ENCODE results near the gene ARL6IP6.
"Not testable (repeated sequence)": the region's sequence is repeated elsewhere in the genome, so short reads cannot be mapped to it uniquely, and the experiment has no call there.

Gene ARL6IP6

GRCh38 chr2:152759290-152760072 lies 41.1 kb downstream of the ARL6IP6 start:
- no peak overlapping the region for H3K27ac ChIP-seq
- CTCF ChIA-PET: no interaction called here
- POLR2A ChIA-PET (ENCODE audit: low non-redundant PET): no interaction called here
- no peak for TF ChIP-seq CTCF (conservative IDR thresholded peaks at IDR 0.05; ENCODE audit: low read depth)
- no peak for DNase-seq (ENCODE audit: low spot score)

DNA sequence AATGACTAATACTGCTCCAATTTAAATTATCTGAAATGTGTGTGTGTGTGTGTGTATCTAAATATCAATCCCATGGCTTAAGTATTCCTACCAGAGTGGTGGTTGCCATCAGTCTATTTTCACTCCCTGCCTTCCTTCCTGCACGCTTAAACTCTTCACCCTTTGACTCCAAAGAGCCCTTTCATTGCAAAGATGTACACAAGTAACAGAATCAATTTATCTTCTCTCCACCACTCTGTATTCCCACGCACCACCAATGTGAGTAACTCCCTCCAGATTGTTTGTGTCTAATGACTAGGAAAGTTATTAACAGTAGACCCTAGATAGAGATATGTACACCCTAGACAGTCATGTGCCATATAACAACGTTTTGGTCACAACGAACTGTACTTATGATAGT lies 42.8 kb downstream of the ARL6IP6 start:
- TF ChIP-seq CTCF (conservative IDR thresholded peaks at IDR 0.05; ENCODE audit: low read depth): no peak
- no peak for DNase-seq (ENCODE audit: low spot score)
- no peak overlapping the region for H3K27ac ChIP-seq
- ChIA-PET CTCF (no interaction called here), POLR2A (ENCODE audit: low non-redundant PET) (no interaction called here)

DNA sequence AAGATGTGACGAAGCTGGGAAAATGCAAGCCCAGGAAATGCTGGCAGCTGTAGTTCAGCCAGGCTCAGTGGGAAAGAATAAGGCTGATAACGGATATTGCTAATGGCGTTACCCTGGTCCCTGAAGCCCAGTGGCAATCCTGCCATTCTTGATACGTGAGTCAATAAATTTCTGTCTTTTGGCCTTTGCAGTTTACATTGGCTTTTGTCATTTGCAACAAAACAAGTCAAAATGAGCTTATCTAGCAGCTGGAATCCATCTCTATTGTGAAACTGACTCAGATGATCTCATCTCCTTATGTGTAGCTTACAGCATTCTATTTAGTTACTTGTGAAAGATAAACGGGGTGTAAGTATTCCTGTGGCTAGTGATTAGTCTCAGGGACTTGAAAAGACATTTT lies 43.8 kb downstream of the ARL6IP6 start:
- POLR2A ChIA-PET (ENCODE audit: low non-redundant PET): no interaction called here
- CTCF ChIA-PET: interaction anchor here (0.6 kb wide), 1 partner anchor 648 kb away, joined by 6 read pairs; no protein-coding TSS in a partner anchor

GRCh38 chr2:152763208-152763607 lies 44.8 kb downstream of the ARL6IP6 start:
- H3K27ac ChIP-seq; CTCF ChIA-PET; DNase-seq (ENCODE audit: low spot score); POLR2A ChIA-PET (ENCODE audit: low non-redundant PET): not testable (repeated sequence)

More for the DNA sequence above, 43.8 kb downstream of the ARL6IP6 start:
- H3K27ac ChIP-seq: no peak overlapping the region
- no peak for DNase-seq (ENCODE audit: low spot score)
- no peak for TF ChIP-seq CTCF (conservative IDR thresholded peaks at IDR 0.05; ENCODE audit: low read depth)

DNA sequence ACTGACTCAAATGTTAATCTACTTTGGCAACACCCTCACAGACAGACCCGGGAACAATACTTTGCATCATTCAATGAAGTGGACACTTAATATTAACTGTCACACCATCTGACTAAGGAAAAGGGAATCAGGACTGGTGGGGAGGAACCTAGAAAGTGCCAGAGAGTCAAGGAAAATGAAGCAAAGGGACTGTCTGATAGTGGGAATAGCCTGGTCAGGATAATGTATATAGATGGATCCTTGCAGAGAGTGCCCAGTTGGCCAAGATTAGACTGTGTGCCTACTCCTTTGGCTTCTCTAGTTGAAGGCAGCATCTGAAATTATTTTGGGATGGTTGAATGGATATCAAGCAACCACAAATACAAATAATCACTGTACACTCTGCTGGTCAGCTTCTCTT lies 45.2 kb downstream of the ARL6IP6 start:
- TF ChIP-seq CTCF (conservative IDR thresholded peaks at IDR 0.05; ENCODE audit: low read depth): no peak
- ChIA-PET POLR2A (ENCODE audit: low non-redundant PET) (no interaction called here), CTCF (no interaction called here)
- DNase-seq (ENCODE audit: low spot score): no peak
- H3K27ac ChIP-seq: no peak overlapping the region

GRCh38 chr2:152766928-152767327 lies 48.5 kb downstream of the ARL6IP6 start:
- POLR2A ChIA-PET (ENCODE audit: low non-redundant PET): no interaction called here
- no peak for DNase-seq (ENCODE audit: low spot score)
- TF ChIP-seq CTCF (conservative IDR thresholded peaks at IDR 0.05; ENCODE audit: low read depth): no peak
- CTCF ChIA-PET: interaction anchor here (0.8 kb wide), 1 partner anchor 254 kb away, joined by 5 read pairs; no protein-coding TSS in a partner anchor
- H3K27ac ChIP-seq: no peak overlapping the region

DNA sequence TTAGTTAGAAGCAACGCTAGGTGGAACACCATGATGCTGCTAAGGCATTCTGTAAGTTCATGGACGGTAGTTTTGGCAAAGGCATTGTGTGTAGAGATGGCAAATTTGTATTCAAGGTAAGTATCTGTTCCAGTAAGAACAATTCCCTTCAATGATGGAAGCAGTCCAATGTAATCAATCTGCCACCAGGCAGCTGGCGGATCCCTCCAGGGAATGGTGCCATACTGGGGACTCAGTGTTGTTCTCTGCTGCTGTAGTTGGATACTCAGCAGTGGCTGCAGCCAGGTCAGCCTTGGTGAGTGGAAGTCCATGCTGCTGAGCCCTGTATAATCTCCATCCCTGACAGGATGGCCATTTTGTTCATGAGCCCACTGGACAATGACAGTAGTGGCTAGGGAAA lies 62.8 kb downstream of the ARL6IP6 start:
- no peak for TF ChIP-seq CTCF (conservative IDR thresholded peaks at IDR 0.05; ENCODE audit: low read depth)
- no peak for DNase-seq (ENCODE audit: low spot score)
- no peak overlapping the region for H3K27ac ChIP-seq
- ChIA-PET CTCF (no interaction called here), POLR2A (ENCODE audit: low non-redundant PET) (no interaction called here)
